Measurements from ENCODE around the gene SYT4. TPM values are rescaled to one million over a fixed set of nuclear protein-coding genes. Genes with fewer than 3 reads are reported as not detected.

The SYT4 gene
- total and polyA plus RNA-seq, 2 experiments from 2014 or later: not detected

DNA sequence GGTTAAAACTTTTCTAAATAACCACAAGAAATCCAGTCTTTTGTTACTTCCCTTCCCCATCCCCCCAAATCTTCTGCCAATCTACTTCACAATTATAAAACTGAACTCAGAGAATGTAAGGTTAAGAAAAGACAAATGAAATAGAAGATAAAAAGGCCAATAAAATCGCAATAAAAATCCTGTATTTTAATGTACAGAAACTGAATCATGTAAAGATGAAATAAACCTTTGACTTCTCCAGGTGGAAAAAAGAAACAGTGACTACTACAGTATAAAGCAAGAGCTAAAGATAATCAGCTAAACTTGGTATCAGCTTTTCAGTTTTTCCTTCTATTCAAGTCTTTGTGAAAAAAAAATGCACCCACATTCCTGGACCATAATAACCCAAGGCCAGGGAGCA is 1.7 kb downstream of the SYT4 start:
- TF ChIP-seq, protein P1, sequence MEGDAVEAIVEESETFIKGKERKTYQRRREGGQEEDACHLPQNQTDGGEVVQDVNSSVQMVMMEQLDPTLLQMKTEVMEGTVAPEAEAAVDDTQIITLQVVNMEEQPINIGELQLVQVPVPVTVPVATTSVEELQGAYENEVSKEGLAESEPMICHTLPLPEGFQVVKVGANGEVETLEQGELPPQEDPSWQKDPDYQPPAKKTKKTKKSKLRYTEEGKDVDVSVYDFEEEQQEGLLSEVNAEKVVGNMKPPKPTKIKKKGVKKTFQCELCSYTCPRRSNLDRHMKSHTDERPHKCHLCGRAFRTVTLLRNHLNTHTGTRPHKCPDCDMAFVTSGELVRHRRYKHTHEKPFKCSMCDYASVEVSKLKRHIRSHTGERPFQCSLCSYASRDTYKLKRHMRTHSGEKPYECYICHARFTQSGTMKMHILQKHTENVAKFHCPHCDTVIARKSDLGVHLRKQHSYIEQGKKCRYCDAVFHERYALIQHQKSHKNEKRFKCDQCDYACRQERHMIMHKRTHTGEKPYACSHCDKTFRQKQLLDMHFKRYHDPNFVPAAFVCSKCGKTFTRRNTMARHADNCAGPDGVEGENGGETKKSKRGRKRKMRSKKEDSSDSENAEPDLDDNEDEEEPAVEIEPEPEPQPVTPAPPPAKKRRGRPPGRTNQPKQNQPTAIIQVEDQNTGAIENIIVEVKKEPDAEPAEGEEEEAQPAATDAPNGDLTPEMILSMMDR (IDR thresholded peaks at IDR 0.05; ENCODE audit: low read depth, low read length): no peak
- H3K36me3 ChIP-seq: no peaks in the 10 kb centered on the region
- H3K4me1 ChIP-seq (ENCODE audit: low read depth): no peaks in the 10 kb centered on the region
- H3K4me3 ChIP-seq: no peak overlapping the region
- no peaks in the 10 kb centered on the region for H3K27me3 ChIP-seq
- DNase-seq (ENCODE audit: low read depth in 1 of 2, low spot score in 1 of 2): no peak
- no peak overlapping the region for H3K27ac ChIP-seq
- H3K9me3 ChIP-seq (ENCODE audit: low read depth): no peaks in the 10 kb centered on the region

DNA sequence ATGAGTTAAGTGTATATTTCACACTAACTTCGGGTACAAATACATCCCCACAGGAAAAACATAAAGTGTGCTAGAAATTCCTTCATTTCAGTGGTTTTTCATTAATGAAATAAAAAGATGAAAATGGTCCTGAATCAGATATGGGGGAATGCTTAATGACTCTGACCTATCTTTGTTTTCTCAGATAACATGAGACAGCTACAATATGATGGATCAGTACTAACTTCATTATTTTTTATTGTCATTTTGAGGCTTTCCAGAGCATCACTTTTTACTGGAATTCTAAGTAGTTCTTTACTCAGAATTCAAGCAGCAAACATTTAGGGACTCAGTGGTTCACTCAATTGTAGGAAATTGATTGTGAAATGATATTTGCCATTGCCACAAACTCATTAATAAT is 2.8 kb downstream of the SYT4 start:
- H3K27me3 ChIP-seq: no peaks in the 10 kb centered on the region
- no peaks in the 10 kb centered on the region for H3K9me3 ChIP-seq (ENCODE audit: low read depth)
- TF ChIP-seq, protein P1 (IDR thresholded peaks at IDR 0.05; ENCODE audit: low read depth, low read length): no peak
- no peaks in the 10 kb centered on the region for H3K36me3 ChIP-seq
- DNase-seq (ENCODE audit: low read depth in 1 of 2, low spot score in 1 of 2): no peak
- no peaks in the 10 kb centered on the region for H3K4me1 ChIP-seq (ENCODE audit: low read depth)
- H3K4me3 ChIP-seq: no peak overlapping the region
- H3K27ac ChIP-seq: no peak overlapping the region

DNA sequence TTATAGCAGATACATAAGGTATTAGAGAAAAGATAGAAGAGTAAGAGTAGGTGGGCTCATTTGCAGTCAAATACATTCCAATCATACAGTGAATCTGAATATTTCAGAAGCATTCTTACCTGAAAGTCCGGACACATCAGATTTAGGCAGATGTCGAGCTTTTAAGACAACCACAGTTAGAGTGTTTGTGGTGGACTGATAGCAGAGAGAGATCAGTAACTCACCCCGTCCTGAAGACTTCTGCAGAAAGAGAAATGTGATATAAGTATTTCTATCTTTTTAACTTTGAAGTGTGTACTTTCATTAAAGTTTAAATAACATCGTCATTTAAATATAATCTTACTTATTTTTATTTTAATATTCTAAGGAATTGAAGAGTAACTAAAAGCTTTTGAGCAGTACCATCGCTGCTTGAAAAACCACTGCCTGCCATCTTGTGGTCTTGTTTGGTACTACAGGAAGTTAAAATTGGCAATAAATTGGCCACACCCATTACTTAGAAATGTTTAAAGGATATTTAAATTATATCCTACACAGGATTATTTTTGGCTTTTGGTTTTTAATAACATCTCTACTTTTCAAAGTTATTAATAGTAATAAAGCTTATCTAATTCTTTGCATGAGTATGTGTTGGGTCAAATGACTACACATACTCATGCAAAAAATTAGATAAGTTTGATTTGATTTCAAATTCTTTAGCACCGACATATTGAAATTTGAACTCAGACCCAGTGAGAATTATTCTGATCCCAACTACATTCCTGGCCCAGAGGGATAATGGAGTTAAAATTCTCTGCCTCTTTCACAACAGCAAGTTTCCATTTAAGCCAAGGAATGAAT is 5.5 kb downstream of the SYT4 start:
- Histone ChIP-seq H3K4me3 (no peak overlapping the region), H3K4me1 (ENCODE audit: low read depth) (no peaks in the 10 kb centered on the region), H3K9me3 (ENCODE audit: low read depth) (no peaks in the 10 kb centered on the region), H3K27ac (no peak overlapping the region), H3K36me3 (no peaks in the 10 kb centered on the region), H3K27me3 (no peaks in the 10 kb centered on the region)
- TF ChIP-seq, protein P1 (IDR thresholded peaks at IDR 0.05; ENCODE audit: low read depth, low read length): peak; percentile 70
- DNase-seq (ENCODE audit: low read depth in 1 of 2, low spot score in 1 of 2): peak; percentile 52 to 77

DNA sequence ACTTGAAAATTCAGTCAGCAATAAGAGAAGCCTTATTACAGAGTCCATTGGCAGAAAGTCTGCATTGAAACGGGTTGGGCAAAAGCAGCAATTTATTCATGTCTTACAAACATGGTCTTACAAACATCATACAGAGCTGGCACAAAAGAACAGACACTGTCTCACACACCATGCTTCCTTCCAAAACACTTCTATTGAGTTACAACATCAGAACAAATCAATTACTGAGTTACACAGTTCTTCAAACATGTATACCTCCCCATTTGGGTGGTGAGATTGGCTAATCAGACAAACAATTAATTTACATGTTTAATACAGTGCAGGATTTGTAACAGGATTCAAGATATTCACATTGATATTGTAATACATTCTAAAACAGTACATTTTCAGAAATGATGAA is 9.5 kb downstream of the SYT4 start:
- no peak for DNase-seq (ENCODE audit: low read depth in 1 of 2, low spot score in 1 of 2)
- TF ChIP-seq, protein P1 (IDR thresholded peaks at IDR 0.05; ENCODE audit: low read depth, low read length): no peak
- no peaks in the 10 kb centered on the region for H3K36me3 ChIP-seq

DNA sequence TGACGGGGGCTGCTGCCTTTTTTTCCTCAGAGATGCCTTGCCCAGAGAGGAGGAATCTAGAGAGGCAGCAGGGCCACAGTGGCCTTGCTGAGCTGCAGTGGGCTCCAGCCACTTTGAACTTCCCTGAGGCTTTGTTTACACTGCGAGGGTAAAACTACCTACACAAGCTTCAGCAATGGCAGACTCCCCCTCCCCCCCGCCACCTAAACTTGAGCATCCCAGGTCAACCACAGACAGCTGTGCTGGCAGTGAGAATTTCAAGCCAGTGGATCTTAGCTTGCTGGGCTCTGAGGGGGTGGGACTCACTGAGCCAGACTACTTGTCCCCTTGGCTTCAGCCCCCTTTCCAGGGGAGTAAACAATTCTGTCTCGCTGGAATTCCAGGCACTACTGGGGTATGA is 11.8 kb downstream of the SYT4 start:
- no peak for DNase-seq (ENCODE audit: low read depth in 1 of 2, low spot score in 1 of 2)
- Histone ChIP-seq H3K36me3 (no peaks in the 10 kb centered on the region), H3K4me1 (ENCODE audit: low read depth) (no peaks in the 10 kb centered on the region), H3K4me3 (no peak overlapping the region), H3K27ac (no peak overlapping the region), H3K9me3 (ENCODE audit: low read depth) (no peaks in the 10 kb centered on the region), H3K27me3 (no peaks in the 10 kb centered on the region)
- TF ChIP-seq, protein P1 (IDR thresholded peaks at IDR 0.05; ENCODE audit: low read depth, low read length): no peak

More for the DNA sequence above, 9.5 kb downstream of the SYT4 start:
- Histone ChIP-seq H3K4me1 (ENCODE audit: low read depth) (no peaks in the 10 kb centered on the region), H3K27me3 (no peaks in the 10 kb centered on the region), H3K9me3 (ENCODE audit: low read depth) (no peaks in the 10 kb centered on the region), H3K4me3 (no peak overlapping the region), H3K27ac (no peak overlapping the region)

Data from cardiac muscle cell (in vitro differentiated cells and primary cell).